Liver (tissue), 9 donors: ENCODE measurements around the gene SOX18. TPM values are rescaled to one million over a fixed set of nuclear protein-coding genes. Genes with fewer than 3 reads are reported as not detected.
A peak's percentile ranks its signal among the peaks of the same experiment; 100 is the strongest.

Experiments used
- DNase-seq: peaks from one replicate; pipeline ENCODE4 v3.0.0-alpha.2; 2017; ENCODE audit warnings: low spot score
- H3K27ac ChIP-seq, 2 donors: one replicate each; pipeline ENCODE4 v1.7.0; 2013; ENCODE audit warnings: inconsistent platforms in 2 of 2, low read length in 2 of 2, control low read depth in 1 of 2, low read depth in 1 of 2, mild to moderate bottlenecking in 1 of 2
- H3K27me3 ChIP-seq, 4 donors: one replicate each; pipeline versions ENCODE4 v1.6.1 to v1.7.0; 2013; ENCODE audit warnings: low read length in 3 of 4, inconsistent platforms in 1 of 4, mild to moderate bottlenecking in 1 of 4, moderate library complexity in 1 of 4; ENCODE audit not compliant: control insufficient read depth in 4 of 4, insufficient read depth in 4 of 4
- H3K36me3 ChIP-seq, 4 donors: one replicate each; pipeline versions ENCODE4 v1.6.1 to v1.7.0; 2013; ENCODE audit warnings: low read length in 3 of 4, mild to moderate bottlenecking in 3 of 4, low read depth in 1 of 4, moderate library complexity in 1 of 4; ENCODE audit not compliant: control insufficient read depth in 4 of 4, insufficient read depth in 3 of 4
- H3K4me1 ChIP-seq, 4 donors: one replicate each; pipeline versions ENCODE4 v1.6.1 to v1.7.0; 2013; ENCODE audit warnings: low read length in 3 of 4, mild to moderate bottlenecking in 3 of 4, moderate library complexity in 1 of 4; ENCODE audit not compliant: control insufficient read depth in 4 of 4, insufficient read depth in 4 of 4
- H3K4me3 ChIP-seq, 3 donors: one replicate each; pipeline versions ENCODE4 v1.6.1 to v1.7.0; 2013; ENCODE audit warnings: low read length in 3 of 3, control low read depth in 1 of 3, low read depth in 1 of 3, mild to moderate bottlenecking in 1 of 3
- H3K9ac ChIP-seq, 2 donors: one replicate each; pipeline ENCODE4 v1.7.0; 2013; ENCODE audit warnings: low read length in 2 of 2, mild to moderate bottlenecking in 2 of 2, moderate library complexity in 2 of 2, control low read depth in 1 of 2, low read depth in 1 of 2
- H3K9me3 ChIP-seq, 4 donors: one replicate each; pipeline versions ENCODE4 v1.6.1 to v1.7.0; 2013; ENCODE audit warnings: low read length in 3 of 4; ENCODE audit not compliant: control insufficient read depth in 4 of 4
- EGR1 ChIP-seq, 2 donors: IDR thresholded peaks; 2 replicates each; pipeline ENCODE4 v1.6.1; 2016 to 2018; ENCODE audit warnings: antibody characterized with exemption in 2 of 2, low read depth in 2 of 2
- FOXA1 ChIP-seq: IDR thresholded peaks from 2 replicates; pipeline ENCODE4 v1.6.1; 2016; ENCODE audit warnings: antibody characterized with exemption
- FOXA2 ChIP-seq: IDR thresholded peaks from 2 replicates; pipeline ENCODE4 v1.6.1; 2016; ENCODE audit warnings: antibody characterized with exemption
- GABPA ChIP-seq, 2 donors: IDR thresholded peaks in 1 of 2; conservative IDR thresholded peaks in 1 of 2; 2 replicates each; pipeline ENCODE4 v1.6.1; 2016; ENCODE audit warnings: antibody characterized with exemption in 2 of 2, mild to moderate bottlenecking in 1 of 2, moderate library complexity in 1 of 2
- HNF4A ChIP-seq, 2 donors: conservative IDR thresholded peaks; 2 replicates each; pipeline ENCODE4 v1.6.1; 2016; ENCODE audit warnings: antibody characterized with exemption in 2 of 2, mild to moderate bottlenecking in 2 of 2
- HNF4G ChIP-seq: IDR thresholded peaks from 2 replicates; pipeline ENCODE4 v1.6.1; 2016; ENCODE audit warnings: antibody characterized with exemption
- JUND ChIP-seq, 2 donors: IDR thresholded peaks; 2 replicates each; pipeline ENCODE4 v1.6.1; 2016; ENCODE audit warnings: antibody characterized with exemption in 2 of 2
- NR2F2 ChIP-seq: IDR thresholded peaks from 2 replicates; pipeline ENCODE4 v1.6.1; 2016; ENCODE audit warnings: antibody characterized with exemption
- RAD21 ChIP-seq, 2 donors: IDR thresholded peaks; 2 replicates each; pipeline ENCODE4 v1.6.1; 2016; ENCODE audit warnings: antibody characterized with exemption in 2 of 2, mild to moderate bottlenecking in 2 of 2
- RXRA ChIP-seq, 2 donors: IDR thresholded peaks; 2 replicates each; pipeline ENCODE4 v1.6.1; 2017 to 2018; ENCODE audit warnings: antibody characterized with exemption in 2 of 2, mild to moderate bottlenecking in 1 of 2
- SP1 ChIP-seq: IDR thresholded peaks from 2 replicates; pipeline ENCODE4 v1.6.1; 2018; ENCODE audit warnings: antibody characterized with exemption, mild to moderate bottlenecking
- TAF1 ChIP-seq: conservative IDR thresholded peaks from 2 replicates; pipeline ENCODE4 v1.6.1; 2016; ENCODE audit warnings: antibody characterized with exemption, mild to moderate bottlenecking
- YY1 ChIP-seq: IDR thresholded peaks from 2 replicates; pipeline ENCODE4 v1.6.1; 2016; ENCODE audit warnings: antibody characterized with exemption, mild to moderate bottlenecking
- WGBS: extraction: QIAGEN DNeasy Blood & Tissue Kit; methylation state at CpG from one replicate; pipeline ENCODE4 v1.1.7; 2013; 5-methylcytosine and 5-hydroxymethylcytosine counted together
- polyA plus RNA-seq, 2 donors: library from polyadenylated mRNA; stranded (reverse) in 1 of 2; unstranded in 1 of 2; fragments of 200-250 nt in 1 of 2; fragments of >200 nt in 1 of 2; fragmentation: Nextera tagmentation in 1 of 2; extraction: Ambion mirVana in 1 of 2; gene quantifications; one replicate each; pipeline versions ENCODE4 v1.2.1 to v1.2.3, GENCODE V29; 2013 to 2015
- total RNA-seq, 2 donors: library from RNA; depleted of rRNA; stranded (reverse); fragments of >200 nt; gene quantifications; one replicate each; pipeline ENCODE4 v1.2.3, GENCODE V29; 2014
- TF ChIP-seq, protein P1 (sequence below): IDR thresholded peaks from 2 replicates; pipeline ENCODE4 v1.6.1; 2016; ENCODE audit warnings: antibody characterized with exemption, mild to moderate bottlenecking
- TF ChIP-seq, protein P2 (sequence below): fragments of 150-350 bp; IDR thresholded peaks from 2 replicates; pipeline ENCODE4 v1.5.1; 2017; ENCODE audit warnings: improper control_type of control experiment, low read depth, low read length; ENCODE audit not compliant: missing input control
- TF ChIP-seq, protein P3 (sequence below): IDR thresholded peaks from 2 replicates; pipeline ENCODE4 v1.6.1; 2016; ENCODE audit warnings: antibody characterized with exemption
- TF ChIP-seq, protein P4 (sequence below): IDR thresholded peaks from 2 replicates; pipeline ENCODE4 v1.6.1; 2016; ENCODE audit warnings: antibody characterized with exemption
- TF ChIP-seq, protein P5 (sequence below): IDR thresholded peaks from 2 replicates; pipeline ENCODE4 v1.6.1; 2016; ENCODE audit warnings: antibody characterized with exemption
- donor health status: healthy.
- donor health status: healthy.
- donor health status: healthy.
- donor health status: healthy.
- donor health status: healthy.

SOX18 gene
- total and polyA plus RNA-seq, 4 donors, result 1.1 to 5.8 (median 2.6) TPM

DNA sequence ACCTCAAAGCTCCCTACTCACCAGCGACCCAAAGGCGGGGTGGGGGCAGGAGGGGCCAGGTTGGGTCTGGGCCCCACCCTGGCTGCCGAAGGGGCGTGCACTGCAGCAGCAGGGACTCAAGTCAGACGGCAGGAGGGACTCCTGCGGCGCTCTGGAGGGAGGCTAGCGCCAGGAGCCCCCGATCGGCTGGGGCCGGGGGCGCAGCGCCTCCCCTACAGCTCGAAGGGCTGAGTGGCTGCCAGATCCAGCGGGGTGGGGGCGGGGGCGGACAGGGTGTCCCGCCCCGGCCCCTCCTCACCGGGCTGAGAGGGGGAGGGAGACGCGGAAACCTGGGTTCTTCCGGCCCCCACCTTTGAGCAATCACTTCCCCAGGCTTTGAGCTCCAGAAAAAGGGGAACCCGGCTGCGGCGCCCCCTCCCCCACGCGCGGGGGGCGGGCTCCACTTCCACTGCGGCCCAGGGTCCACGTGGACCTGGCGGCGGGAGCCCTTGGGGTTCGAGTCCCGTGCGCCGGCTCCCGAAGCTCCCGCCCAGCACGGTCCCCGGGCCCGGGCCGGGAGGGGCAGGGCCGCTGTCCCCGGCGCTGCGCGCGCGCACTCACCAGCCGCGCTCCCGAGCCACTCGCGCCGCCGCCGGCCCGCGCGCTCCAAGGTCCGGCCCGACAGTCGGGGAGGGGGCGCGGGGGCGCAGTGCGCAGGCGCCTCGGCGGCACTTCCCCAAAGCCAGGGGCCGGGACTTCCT is 30.0 kb upstream of the SOX18 start, which contains the start of gene RGS19:
Gene RGS19, minus strand, starts transcription at position 246 of the 740 bp plus-strand sequence. CDS start 2,632 bp downstream, outside the sequence.
- no peaks in the 10 kb centered on the region for H3K27me3 ChIP-seq
- H3K9me3 ChIP-seq, result no peaks in the 10 kb centered on the region
- H3K4me1 ChIP-seq, result peaks cover 14 to 35% (median 19%) of the 10 kb centered on the region in 4 donors
- TF ChIP-seq NR2F2, result no peak
- TF ChIP-seq SP1, result no peak
- no peak for TF ChIP-seq EGR1 (IDR thresholded peaks at IDR 0.05; ENCODE audit: low read depth in 2 of 2)
- TF ChIP-seq RXRA (IDR thresholded peaks at IDR 0.05), result no peak
- no peak for TF ChIP-seq HNF4G
- TF ChIP-seq JUND (IDR thresholded peaks at IDR 0.05), result no peak
- TF ChIP-seq, protein P1, sequence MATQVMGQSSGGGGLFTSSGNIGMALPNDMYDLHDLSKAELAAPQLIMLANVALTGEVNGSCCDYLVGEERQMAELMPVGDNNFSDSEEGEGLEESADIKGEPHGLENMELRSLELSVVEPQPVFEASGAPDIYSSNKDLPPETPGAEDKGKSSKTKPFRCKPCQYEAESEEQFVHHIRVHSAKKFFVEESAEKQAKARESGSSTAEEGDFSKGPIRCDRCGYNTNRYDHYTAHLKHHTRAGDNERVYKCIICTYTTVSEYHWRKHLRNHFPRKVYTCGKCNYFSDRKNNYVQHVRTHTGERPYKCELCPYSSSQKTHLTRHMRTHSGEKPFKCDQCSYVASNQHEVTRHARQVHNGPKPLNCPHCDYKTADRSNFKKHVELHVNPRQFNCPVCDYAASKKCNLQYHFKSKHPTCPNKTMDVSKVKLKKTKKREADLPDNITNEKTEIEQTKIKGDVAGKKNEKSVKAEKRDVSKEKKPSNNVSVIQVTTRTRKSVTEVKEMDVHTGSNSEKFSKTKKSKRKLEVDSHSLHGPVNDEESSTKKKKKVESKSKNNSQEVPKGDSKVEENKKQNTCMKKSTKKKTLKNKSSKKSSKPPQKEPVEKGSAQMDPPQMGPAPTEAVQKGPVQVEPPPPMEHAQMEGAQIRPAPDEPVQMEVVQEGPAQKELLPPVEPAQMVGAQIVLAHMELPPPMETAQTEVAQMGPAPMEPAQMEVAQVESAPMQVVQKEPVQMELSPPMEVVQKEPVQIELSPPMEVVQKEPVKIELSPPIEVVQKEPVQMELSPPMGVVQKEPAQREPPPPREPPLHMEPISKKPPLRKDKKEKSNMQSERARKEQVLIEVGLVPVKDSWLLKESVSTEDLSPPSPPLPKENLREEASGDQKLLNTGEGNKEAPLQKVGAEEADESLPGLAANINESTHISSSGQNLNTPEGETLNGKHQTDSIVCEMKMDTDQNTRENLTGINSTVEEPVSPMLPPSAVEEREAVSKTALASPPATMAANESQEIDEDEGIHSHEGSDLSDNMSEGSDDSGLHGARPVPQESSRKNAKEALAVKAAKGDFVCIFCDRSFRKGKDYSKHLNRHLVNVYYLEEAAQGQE, result no peak
- TF ChIP-seq, protein P2, sequence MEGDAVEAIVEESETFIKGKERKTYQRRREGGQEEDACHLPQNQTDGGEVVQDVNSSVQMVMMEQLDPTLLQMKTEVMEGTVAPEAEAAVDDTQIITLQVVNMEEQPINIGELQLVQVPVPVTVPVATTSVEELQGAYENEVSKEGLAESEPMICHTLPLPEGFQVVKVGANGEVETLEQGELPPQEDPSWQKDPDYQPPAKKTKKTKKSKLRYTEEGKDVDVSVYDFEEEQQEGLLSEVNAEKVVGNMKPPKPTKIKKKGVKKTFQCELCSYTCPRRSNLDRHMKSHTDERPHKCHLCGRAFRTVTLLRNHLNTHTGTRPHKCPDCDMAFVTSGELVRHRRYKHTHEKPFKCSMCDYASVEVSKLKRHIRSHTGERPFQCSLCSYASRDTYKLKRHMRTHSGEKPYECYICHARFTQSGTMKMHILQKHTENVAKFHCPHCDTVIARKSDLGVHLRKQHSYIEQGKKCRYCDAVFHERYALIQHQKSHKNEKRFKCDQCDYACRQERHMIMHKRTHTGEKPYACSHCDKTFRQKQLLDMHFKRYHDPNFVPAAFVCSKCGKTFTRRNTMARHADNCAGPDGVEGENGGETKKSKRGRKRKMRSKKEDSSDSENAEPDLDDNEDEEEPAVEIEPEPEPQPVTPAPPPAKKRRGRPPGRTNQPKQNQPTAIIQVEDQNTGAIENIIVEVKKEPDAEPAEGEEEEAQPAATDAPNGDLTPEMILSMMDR, result no peak
- TF ChIP-seq HNF4A (conservative IDR thresholded peaks at IDR 0.05), result no peak
- no peak for TF ChIP-seq TAF1
- TF ChIP-seq, protein P3, sequence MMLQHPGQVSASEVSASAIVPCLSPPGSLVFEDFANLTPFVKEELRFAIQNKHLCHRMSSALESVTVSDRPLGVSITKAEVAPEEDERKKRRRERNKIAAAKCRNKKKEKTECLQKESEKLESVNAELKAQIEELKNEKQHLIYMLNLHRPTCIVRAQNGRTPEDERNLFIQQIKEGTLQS, result no peak
- TF ChIP-seq RAD21 (IDR thresholded peaks at IDR 0.05), result no peak
- no peak for TF ChIP-seq FOXA1
- no peak for TF ChIP-seq GABPA (IDR thresholded peaks at IDR 0.05 in 1 of 2, conservative IDR thresholded peaks at IDR 0.05 in 1 of 2)
- TF ChIP-seq, protein P4, sequence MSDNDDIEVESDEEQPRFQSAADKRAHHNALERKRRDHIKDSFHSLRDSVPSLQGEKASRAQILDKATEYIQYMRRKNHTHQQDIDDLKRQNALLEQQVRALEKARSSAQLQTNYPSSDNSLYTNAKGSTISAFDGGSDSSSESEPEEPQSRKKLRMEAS, result no peak
- TF ChIP-seq FOXA2, result no peak
- no peak for TF ChIP-seq YY1
- TF ChIP-seq, protein P5, sequence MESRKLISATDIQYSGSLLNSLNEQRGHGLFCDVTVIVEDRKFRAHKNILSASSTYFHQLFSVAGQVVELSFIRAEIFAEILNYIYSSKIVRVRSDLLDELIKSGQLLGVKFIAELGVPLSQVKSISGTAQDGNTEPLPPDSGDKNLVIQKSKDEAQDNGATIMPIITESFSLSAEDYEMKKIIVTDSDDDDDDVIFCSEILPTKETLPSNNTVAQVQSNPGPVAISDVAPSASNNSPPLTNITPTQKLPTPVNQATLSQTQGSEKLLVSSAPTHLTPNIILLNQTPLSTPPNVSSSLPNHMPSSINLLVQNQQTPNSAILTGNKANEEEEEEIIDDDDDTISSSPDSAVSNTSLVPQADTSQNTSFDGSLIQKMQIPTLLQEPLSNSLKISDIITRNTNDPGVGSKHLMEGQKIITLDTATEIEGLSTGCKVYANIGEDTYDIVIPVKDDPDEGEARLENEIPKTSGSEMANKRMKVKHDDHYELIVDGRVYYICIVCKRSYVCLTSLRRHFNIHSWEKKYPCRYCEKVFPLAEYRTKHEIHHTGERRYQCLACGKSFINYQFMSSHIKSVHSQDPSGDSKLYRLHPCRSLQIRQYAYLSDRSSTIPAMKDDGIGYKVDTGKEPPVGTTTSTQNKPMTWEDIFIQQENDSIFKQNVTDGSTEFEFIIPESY, result no peak
- H3K4me3 ChIP-seq, result peak within 1 kb of the TSS; percentile 45 to 66 (median 61)
- DNase-seq, result peak; percentile 55
- WGBS, result 1% methylated on average over 73 of the region's 73 CpGs
- no peaks in the 10 kb centered on the region for H3K36me3 ChIP-seq
- H3K27ac ChIP-seq, result peak within 1 kb of the TSS; percentile 50 to 74
- peak within 1 kb of the TSS; percentile 1 to 25 for H3K9ac ChIP-seq
